Epithelial cell of esophagus (primary cell): Measurements from ENCODE around the gene TBC1D21.

Experiments
- DNase-seq: peaks from one replicate; pipeline ENCODE4 v3.0.0; 2010; ENCODE audit warnings: low read depth
- H3K4me3 ChIP-seq: 2 replicates; pipeline ENCODE4 v1.5.1; 2011; ENCODE audit warnings: mild to moderate bottlenecking, low read length, control low read depth
- TF ChIP-seq, protein P1 (sequence below): IDR thresholded peaks from 2 replicates; pipeline ENCODE4 v1.5.1; 2011; ENCODE audit warnings: low read depth, mild to moderate bottlenecking, low read length, control low read depth, inconsistent platforms; ENCODE audit not compliant: insufficient read depth; ENCODE audit errors: missing control alignments

The TBC1D21 gene

DNA sequence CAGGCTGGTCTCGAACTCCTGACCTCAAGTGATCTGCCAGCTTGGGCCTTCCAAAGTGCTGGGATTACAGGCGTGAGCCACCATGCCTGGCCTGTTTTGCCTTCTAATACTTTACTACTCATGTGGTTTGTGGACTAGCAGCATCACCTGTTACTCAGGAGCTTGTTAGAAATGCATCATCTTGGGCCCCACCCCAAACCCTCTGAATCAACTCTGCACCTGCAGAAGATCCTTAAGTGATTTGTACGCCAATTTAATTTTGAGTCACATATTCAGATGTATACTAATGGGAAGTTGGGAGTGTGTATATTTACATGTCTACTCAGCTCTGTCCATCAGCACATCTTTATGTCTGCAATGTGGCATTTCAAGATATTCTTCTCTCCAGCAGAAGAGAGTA lies 6.1 kb downstream of the TBC1D21 start:
- no peak overlapping the region for H3K4me3 ChIP-seq
- peak; percentile 56 for DNase-seq
- TF ChIP-seq, protein P1, sequence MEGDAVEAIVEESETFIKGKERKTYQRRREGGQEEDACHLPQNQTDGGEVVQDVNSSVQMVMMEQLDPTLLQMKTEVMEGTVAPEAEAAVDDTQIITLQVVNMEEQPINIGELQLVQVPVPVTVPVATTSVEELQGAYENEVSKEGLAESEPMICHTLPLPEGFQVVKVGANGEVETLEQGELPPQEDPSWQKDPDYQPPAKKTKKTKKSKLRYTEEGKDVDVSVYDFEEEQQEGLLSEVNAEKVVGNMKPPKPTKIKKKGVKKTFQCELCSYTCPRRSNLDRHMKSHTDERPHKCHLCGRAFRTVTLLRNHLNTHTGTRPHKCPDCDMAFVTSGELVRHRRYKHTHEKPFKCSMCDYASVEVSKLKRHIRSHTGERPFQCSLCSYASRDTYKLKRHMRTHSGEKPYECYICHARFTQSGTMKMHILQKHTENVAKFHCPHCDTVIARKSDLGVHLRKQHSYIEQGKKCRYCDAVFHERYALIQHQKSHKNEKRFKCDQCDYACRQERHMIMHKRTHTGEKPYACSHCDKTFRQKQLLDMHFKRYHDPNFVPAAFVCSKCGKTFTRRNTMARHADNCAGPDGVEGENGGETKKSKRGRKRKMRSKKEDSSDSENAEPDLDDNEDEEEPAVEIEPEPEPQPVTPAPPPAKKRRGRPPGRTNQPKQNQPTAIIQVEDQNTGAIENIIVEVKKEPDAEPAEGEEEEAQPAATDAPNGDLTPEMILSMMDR = no peak

DNA sequence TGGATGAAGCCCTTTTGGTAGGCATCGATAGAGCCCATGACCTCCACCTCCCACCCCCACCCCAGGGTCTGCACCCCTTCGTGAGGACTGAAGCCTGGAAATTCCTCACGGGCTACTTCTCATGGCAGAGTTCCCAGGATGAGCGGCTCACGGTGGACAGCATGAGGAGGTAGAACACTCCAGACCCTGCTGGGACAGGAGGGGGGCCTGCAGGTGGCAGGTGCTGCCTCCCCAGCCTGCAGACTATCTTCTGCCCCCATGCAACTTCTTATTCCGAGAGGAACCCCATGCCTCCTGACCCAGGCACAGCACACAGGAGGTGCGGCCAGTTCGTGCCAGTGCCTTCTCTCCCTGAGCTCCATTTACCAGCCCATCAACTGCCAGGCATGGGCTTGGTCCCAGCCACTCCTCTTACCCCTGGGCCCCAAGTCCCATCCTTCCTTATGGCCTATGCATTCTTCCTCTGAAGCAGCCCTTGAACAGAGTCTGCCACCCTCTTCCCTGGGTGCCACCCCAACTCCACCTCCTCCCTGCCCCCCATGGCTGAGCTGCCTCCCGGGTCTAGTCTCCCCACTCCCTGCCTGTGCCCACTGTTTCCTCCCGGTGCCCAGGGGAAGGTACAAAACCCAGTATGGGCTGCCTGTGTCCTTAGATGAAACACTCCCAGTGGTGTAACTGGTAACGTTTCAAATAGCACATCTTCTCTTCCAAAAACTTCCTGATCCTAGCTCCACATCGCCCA lies 8.4 kb downstream of the TBC1D21 start:
- TF ChIP-seq, protein P1 = no peak
- no peak for DNase-seq

DNA sequence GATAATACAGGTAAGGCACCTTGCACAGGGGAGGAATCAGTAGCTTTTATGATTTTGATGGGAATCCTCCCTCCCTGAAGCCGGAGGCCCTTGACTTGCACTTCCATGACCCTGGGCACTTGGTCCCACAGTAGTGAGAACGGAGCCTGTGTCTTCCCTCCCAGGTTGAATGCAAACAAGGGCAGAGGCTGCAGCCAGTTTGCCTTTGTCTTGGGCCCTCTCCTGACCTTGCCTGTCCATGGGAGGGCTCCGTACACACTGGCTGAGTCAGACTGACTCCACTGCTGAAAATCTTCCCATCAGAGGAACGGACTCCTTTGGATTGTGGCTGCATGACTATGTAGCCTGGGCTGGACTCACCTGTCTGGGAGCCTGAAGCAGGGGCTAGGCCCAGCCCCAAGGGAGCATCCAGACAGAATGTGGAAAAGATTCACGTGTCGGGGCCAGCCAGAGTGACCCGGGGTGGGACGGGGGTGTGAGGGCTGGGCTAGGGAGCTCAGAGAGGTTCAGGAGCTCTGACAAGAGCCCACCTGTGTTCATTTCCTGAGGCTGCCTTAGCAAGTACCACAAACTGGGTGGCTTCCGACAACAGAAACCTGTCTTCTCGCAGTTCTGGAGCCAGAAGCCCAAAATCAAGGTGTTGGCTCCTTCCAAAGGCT lies 9.5 kb downstream of the TBC1D21 start:
- TF ChIP-seq, protein P1 = no peak
- DNase-seq = peak; percentile 13
- no peak overlapping the region for H3K4me3 ChIP-seq

More for the DNA sequence above, 8.4 kb downstream of the TBC1D21 start:
- H3K4me3 ChIP-seq = no peak overlapping the region

DNA sequence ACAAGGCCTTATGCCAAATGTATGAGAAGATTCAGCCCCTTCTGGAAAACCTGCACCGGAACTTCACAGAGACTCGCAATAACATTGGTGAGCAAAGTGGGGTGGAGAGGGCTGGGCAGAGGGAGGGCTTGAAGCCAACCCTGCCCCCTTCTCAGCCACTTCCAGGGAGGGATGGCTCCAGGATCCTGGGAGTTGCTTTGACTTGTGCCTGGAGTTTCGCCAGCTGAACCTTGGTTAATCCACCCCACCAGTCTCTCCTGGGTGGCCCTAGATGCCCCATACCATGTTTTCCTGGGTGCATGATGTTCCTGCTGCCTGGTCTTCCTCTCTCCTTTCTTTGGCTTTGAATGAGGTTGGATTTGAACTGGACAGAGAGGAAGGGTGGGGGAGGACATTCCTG lies 10.8 kb downstream of the TBC1D21 start:
- no peak overlapping the region for H3K4me3 ChIP-seq
- DNase-seq = no peak
- TF ChIP-seq, protein P1 = no peak

DNA sequence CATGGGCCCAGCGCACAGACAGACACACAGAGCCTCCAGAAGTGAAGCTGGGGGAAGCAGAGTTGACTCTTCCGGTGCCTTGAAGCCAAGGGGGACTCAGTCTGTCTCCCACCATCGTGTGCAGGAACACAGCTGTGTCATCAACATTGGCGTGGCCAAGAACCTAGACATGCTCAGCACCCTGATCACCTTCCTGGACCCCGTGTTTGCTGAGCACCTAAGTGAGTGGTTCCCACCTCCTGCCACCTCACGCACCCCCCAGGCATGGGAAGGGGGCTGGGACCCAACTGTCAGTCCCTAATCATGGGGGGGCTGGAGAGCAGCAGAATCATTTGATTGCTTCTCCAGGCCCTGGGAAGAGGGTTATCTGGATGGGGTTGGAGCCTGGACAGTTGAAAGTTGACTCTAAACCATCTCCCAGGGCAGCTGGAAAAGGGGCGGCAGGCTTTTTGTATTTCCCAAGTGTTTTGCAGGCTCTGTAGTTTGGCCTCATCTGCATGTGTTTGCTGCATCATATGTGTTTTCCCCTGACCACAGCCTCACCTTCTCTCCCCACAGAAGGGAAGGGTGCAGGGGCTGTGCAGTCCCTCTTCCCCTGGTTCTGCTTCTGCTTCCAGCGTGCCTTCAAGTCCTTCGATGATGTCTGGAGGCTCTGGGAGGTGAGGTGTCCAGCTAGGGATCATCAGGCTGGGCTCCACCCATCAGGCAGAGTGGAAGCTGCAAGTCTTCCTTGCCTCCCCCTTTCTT lies 12.8 kb downstream of the TBC1D21 start:
- TF ChIP-seq, protein P1 = no peak
- DNase-seq = no peak
- H3K4me3 ChIP-seq = no peak overlapping the region

DNA sequence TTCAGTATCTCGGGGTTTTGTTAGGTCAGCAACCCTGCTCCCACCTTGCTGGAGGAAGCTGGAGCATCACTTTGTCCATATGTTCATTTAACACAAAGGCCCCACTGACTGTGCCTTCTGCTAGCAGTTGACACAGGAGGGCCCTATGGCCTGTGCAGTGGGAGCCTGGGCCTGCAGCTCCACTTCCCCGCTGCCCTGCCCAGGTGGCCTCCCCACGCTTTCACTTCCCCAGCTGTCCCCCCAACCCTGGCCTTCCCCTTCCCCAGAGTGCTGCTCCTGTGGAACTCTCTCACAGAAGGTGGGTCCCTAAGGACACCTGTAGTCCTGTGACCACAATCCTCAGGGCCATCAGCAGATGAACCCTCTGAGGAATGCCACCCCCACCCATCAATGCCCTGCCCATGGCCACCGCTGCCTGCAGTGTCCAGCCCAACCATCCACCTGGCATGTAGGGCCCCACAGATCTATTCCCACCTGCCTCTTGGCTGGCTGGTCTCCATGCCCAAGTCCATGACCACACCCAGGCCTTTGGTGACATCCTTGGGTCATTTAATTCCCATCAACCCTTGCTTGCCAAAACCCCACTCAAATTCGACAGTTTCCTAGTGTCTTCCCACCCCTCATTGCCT lies 13.5 kb downstream of the TBC1D21 start:
- TF ChIP-seq, protein P1 = no peak
- no peak overlapping the region for H3K4me3 ChIP-seq
- DNase-seq = no peak
